ENCODE data around the gene GRIN2A. TPM values are rescaled to one million over a fixed set of nuclear protein-coding genes. Genes with fewer than 3 reads are reported as not detected.

GRIN2A gene
- total and polyA plus RNA-seq, 12 donors, result 0.07 to 1.2 (median 0.32) TPM; not detected in 2

- Histone ChIP-seq H3K4me1 (replicated peaks in 1 of 2) (no peaks in the 10 kb centered on the region), H3K9me3 (replicated peaks in 1 of 3) (no peaks in the 10 kb centered on the region), H3K27me3 (no peaks in the 10 kb centered on the region), H3K36me3 (replicated peaks in 1 of 2) (no peaks in the 10 kb centered on the region), H3K4me3 (no peak overlapping the region), H3K27ac (no peak overlapping the region)
- TF ChIP-seq POLR2A (IDR thresholded peaks at IDR 0.05), result no peak
- TF ChIP-seq, protein P1, sequence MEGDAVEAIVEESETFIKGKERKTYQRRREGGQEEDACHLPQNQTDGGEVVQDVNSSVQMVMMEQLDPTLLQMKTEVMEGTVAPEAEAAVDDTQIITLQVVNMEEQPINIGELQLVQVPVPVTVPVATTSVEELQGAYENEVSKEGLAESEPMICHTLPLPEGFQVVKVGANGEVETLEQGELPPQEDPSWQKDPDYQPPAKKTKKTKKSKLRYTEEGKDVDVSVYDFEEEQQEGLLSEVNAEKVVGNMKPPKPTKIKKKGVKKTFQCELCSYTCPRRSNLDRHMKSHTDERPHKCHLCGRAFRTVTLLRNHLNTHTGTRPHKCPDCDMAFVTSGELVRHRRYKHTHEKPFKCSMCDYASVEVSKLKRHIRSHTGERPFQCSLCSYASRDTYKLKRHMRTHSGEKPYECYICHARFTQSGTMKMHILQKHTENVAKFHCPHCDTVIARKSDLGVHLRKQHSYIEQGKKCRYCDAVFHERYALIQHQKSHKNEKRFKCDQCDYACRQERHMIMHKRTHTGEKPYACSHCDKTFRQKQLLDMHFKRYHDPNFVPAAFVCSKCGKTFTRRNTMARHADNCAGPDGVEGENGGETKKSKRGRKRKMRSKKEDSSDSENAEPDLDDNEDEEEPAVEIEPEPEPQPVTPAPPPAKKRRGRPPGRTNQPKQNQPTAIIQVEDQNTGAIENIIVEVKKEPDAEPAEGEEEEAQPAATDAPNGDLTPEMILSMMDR (IDR thresholded peaks at IDR 0.05), result no peak
- 43 to 69% (median 51%) methylated on average over 5 of the region's 5 CpGs for WGBS, 4 donors
- intact Hi-C loops (cut with DNase I), result no loop called here
- no peak for DNase-seq
Observed at GRCh38 chr16:9708972-9709620, 473.1 kb downstream of the GRIN2A start.

GRCh38 chr16:9706217-9706836, 475.9 kb downstream of the GRIN2A start:
- intact Hi-C loops (cut with DNase I), result no loop called here
- Histone ChIP-seq H3K36me3 (replicated peaks in 1 of 2) (no peaks in the 10 kb centered on the region), H3K9me3 (replicated peaks in 1 of 3) (no peaks in the 10 kb centered on the region), H3K4me3 (no peak overlapping the region), H3K27me3 (no peaks in the 10 kb centered on the region), H3K4me1 (replicated peaks in 1 of 2) (no peaks in the 10 kb centered on the region), H3K27ac (no peak overlapping the region)
- 61 to 75% (median 75%) methylated on average over 6 of the region's 6 CpGs for WGBS, 4 donors
- DNase-seq, result no peak
- TF ChIP-seq POLR2A (IDR thresholded peaks at IDR 0.05), result no peak
- TF ChIP-seq, protein P1 (IDR thresholded peaks at IDR 0.05), result no peak

GRCh38 chr16:9703731-9704130, 478.5 kb downstream of the GRIN2A start:
- TF ChIP-seq, protein P1 (IDR thresholded peaks at IDR 0.05), result no peak
- TF ChIP-seq POLR2A (IDR thresholded peaks at IDR 0.05), result no peak
- no peaks in the 10 kb centered on the region for H3K4me1 ChIP-seq (replicated peaks in 1 of 2)
- WGBS, 4 donors, result 74 to 82% (median 76%) methylated on average over 1 of the region's 1 CpG
- no peaks in the 10 kb centered on the region for H3K9me3 ChIP-seq (replicated peaks in 1 of 3)
- no peak for DNase-seq
- intact Hi-C loops (cut with DNase I), result no loop called here
- no peak overlapping the region for H3K27ac ChIP-seq
- no peaks in the 10 kb centered on the region for H3K36me3 ChIP-seq (replicated peaks in 1 of 2)
- no peaks in the 10 kb centered on the region for H3K27me3 ChIP-seq
- H3K4me3 ChIP-seq, result no peak overlapping the region

Small RNAs within 50 kb of the gene (small RNA-seq; reads per million reads assigned to genes)
- 0 reads per million in 2 donors for gene RN7SL493P

Other genes starting within 250 kb of the GRIN2A start
- 10 to 100 TPM; 16.2 to 97.6 (median 66.4) TPM for gene ATF7IP2, start 203.6 kb upstream of the GRIN2A start, total RNA-seq
- 10 to 100 TPM; 73.3 to 78.0 (median 77.7) TPM for gene ATF7IP2, start 203.6 kb upstream of the GRIN2A start, polyA plus RNA-seq

Data from adrenal gland (tissue), 12 donors.